HepG2 (cell line): ENCODE results near the gene KCTD15. TPM values are rescaled to one million over a fixed set of nuclear protein-coding genes. Genes with fewer than 3 reads are reported as not detected.
A peak's percentile ranks its signal among the peaks of the same experiment; 100 is the strongest.

ENCODE experiments used
- FOXJ3 ChIP-seq: sonication (generic); formaldehyde crosslinking; IDR thresholded peaks from 2 replicates; pipeline ENCODE4 v1.4.0; 2020; ENCODE audit warnings: missing genetic modification reagents, mild to moderate bottlenecking, borderline replicate concordance
- GMEB1 ChIP-seq: sonication (generic); formaldehyde crosslinking; IDR thresholded peaks from 2 replicates; pipeline ENCODE4 v1.5.1; 2020; ENCODE audit warnings: missing genetic modification reagents, mild to moderate bottlenecking, borderline replicate concordance
- GPBP1L1 ChIP-seq: sonication (generic); formaldehyde crosslinking; IDR thresholded peaks from 2 replicates; pipeline ENCODE4 v1.5.0; 2020; ENCODE audit warnings: mild to moderate bottlenecking, missing genetic modification reagents
- KDM3A ChIP-seq: IDR thresholded peaks from 2 replicates; pipeline ENCODE4 v1.6.1; 2018; ENCODE audit warnings: low read depth, missing compliant biosample characterization
- MAFF ChIP-seq: IDR thresholded peaks from 2 replicates; pipeline ENCODE4 v1.6.1; 2011; ENCODE audit warnings: low read depth, low read length, improper control_type of control experiment
- MLX ChIP-seq: IDR thresholded peaks from 2 replicates; pipeline ENCODE4 v1.6.1; 2016
- MTA3 ChIP-seq: sonication (generic); formaldehyde crosslinking; IDR thresholded peaks from 2 replicates; pipeline ENCODE4 v1.4.0; 2020; ENCODE audit warnings: missing genetic modification reagents
- MXD4 ChIP-seq: IDR thresholded peaks from 2 replicates; pipeline ENCODE4 v1.6.1; 2016; ENCODE audit warnings: mild to moderate bottlenecking, missing biosample characterization, missing genetic modification reagents
- NBN ChIP-seq: fragments of 450-650 bp; conservative IDR thresholded peaks from 2 replicates; pipeline ENCODE4 v1.6.1; 2017
- PAWR ChIP-seq: sonication (generic); formaldehyde crosslinking; IDR thresholded peaks from 2 replicates; pipeline ENCODE4 v1.4.0; 2020; ENCODE audit warnings: missing genetic modification reagents, mild to moderate bottlenecking, borderline replicate concordance
- PCBP2 ChIP-seq: fragments of 200-400 bp; formaldehyde crosslinking; optimal IDR thresholded peaks from 2 replicates; pipeline ENCODE3; 2018; ENCODE audit warnings: low read length, low read depth; ENCODE audit not compliant: poor library complexity, severe bottlenecking
- POLR2AphosphoS2 ChIP-seq: IDR thresholded peaks from 2 replicates; pipeline ENCODE4 v1.6.1; 2011; ENCODE audit warnings: low read depth, low read length, improper control_type of control experiment
- SAP130 ChIP-seq: IDR thresholded peaks from 2 replicates; pipeline ENCODE4 v1.6.1; 2016; ENCODE audit warnings: low read depth
- SNRNP70 ChIP-seq: fragments of 200-400 bp; formaldehyde crosslinking; IDR thresholded peaks from 2 replicates; pipeline ENCODE4 v1.6.1; 2017; ENCODE audit warnings: mild to moderate bottlenecking, low read depth, low read length, moderate library complexity
- WIZ ChIP-seq: sonication (generic); formaldehyde crosslinking; IDR thresholded peaks from 2 replicates; pipeline ENCODE4 v1.5.1; 2020; ENCODE audit warnings: mild to moderate bottlenecking, missing genetic modification reagents
- ZNF180 ChIP-seq: sonication (generic); formaldehyde crosslinking; IDR thresholded peaks from 2 replicates; pipeline ENCODE4 v1.4.0; 2020; ENCODE audit warnings: low read depth, missing genetic modification reagents, borderline replicate concordance
- ZNF232 ChIP-seq: sonication (generic); formaldehyde crosslinking; IDR thresholded peaks from 2 replicates; pipeline ENCODE4 v1.4.0; 2020; ENCODE audit warnings: missing genetic modification reagents, borderline replicate concordance
- ZNF282 ChIP-seq: fragments of 450-650 bp; IDR thresholded peaks from 2 replicates; pipeline ENCODE4 v1.6.1; 2018; ENCODE audit not compliant: partially characterized antibody
- ZNF296 ChIP-seq: sonication (generic); formaldehyde crosslinking; conservative IDR thresholded peaks from 2 replicates; pipeline ENCODE4 v1.5.0; 2020; ENCODE audit warnings: mild to moderate bottlenecking, missing genetic modification reagents
- ZNF326 ChIP-seq: sonication (generic); formaldehyde crosslinking; IDR thresholded peaks from 2 replicates; pipeline ENCODE4 v1.4.0; 2020; ENCODE audit warnings: missing genetic modification reagents, borderline replicate concordance
- ZNF44 ChIP-seq: sonication (generic); formaldehyde crosslinking; IDR thresholded peaks from 2 replicates; pipeline ENCODE4 v1.5.1; 2020; ENCODE audit warnings: mild to moderate bottlenecking, missing genetic modification reagents
- ZNF687 ChIP-seq: sonication (generic); formaldehyde crosslinking; IDR thresholded peaks from 2 replicates; pipeline ENCODE4 v1.5.1; 2020; ENCODE audit warnings: mild to moderate bottlenecking, missing genetic modification reagents, moderate library complexity
- ZNF709 ChIP-seq: sonication (generic); formaldehyde crosslinking; IDR thresholded peaks from 2 replicates; pipeline ENCODE4 v1.5.0; 2020; ENCODE audit warnings: mild to moderate bottlenecking, missing genetic modification reagents
- ZNF761 ChIP-seq: sonication (generic); formaldehyde crosslinking; conservative IDR thresholded peaks from 2 replicates; pipeline ENCODE4 v1.4.0; 2020; ENCODE audit warnings: mild to moderate bottlenecking, missing genetic modification reagents
- ZNF891 ChIP-seq: sonication (generic); formaldehyde crosslinking; IDR thresholded peaks from 2 replicates; pipeline ENCODE4 v1.5.0; 2020; ENCODE audit warnings: mild to moderate bottlenecking, missing genetic modification reagents
- polyA plus RNA-seq, 8 experiments: library from polyadenylated mRNA; depleted of rRNA in 3 of 8; stranded (reverse) in 7 of 8; unstranded in 1 of 8; fragments of >200 nt; fragmentation: Illumina TruSeq in 4 of 8; extraction: Trizol in 4 of 8; gene quantifications; 2 replicates each; pipeline versions ENCODE4 v1.2.1 to v1.2.3, GENCODE V29; 2011 to 2016; ENCODE audit warnings: low read depth in 4 of 8, missing spikeins in 1 of 8, mixed read lengths in 1 of 8; ENCODE audit not compliant: insufficient read depth in 1 of 8
- total RNA-seq, 5 experiments: library from RNA; depleted of rRNA; stranded (reverse); fragments of >200 nt; fragmentation: Illumina TruSeq; extraction: Trizol; gene quantifications; 2 replicates each; pipeline ENCODE4 v1.2.3, GENCODE V29; 2016; ENCODE audit warnings: low read depth in 1 of 5

KCTD15 gene
- total and polyA plus RNA-seq, 2 of the 13 experiments (the other 11 are each of a cell fraction or from before 2014, with no cell fraction given) = 13.2 to 16.7 TPM

GRCh38 chr19:33767898-33768413 lies 28.7 kb upstream of the KCTD15 start (continued):
- TF ChIP-seq FOXJ3 (CRISPR knock-in tag) = no peak
- no peak for TF ChIP-seq ZNF326 (CRISPR knock-in tag)
- TF ChIP-seq GPBP1L1 (CRISPR knock-in tag) = no peak
- peak; percentile 47; the same call in 1 of the 2 replicates for TF ChIP-seq SAP130
- TF ChIP-seq ZNF296 = 0 out of 2 replicates have a peak, but pooled peaks have one; percentile 48
- TF ChIP-seq ZNF180 (CRISPR knock-in tag) = no peak
- TF ChIP-seq NBN = no peak
- no peak for TF ChIP-seq MLX (CRISPR knock-in tag)
- no peak for TF ChIP-seq KDM3A
- no peak for TF ChIP-seq PAWR
- TF ChIP-seq MTA3 (CRISPR knock-in tag) = no peak
- TF ChIP-seq POLR2AphosphoS2 = no peak
- TF ChIP-seq ZNF282 = no peak
- no peak; the same call in 1 of the 2 replicates for TF ChIP-seq MXD4 (CRISPR knock-in tag)
- TF ChIP-seq MAFF = no peak
- TF ChIP-seq PCBP2 = no peak
- no peak for TF ChIP-seq ZNF687 (CRISPR knock-in tag)
- TF ChIP-seq ZNF232 (CRISPR knock-in tag) = peak; percentile 83; the same call in 1 of the 2 replicates
- TF ChIP-seq WIZ = peak; percentile 94
- TF ChIP-seq ZNF761 (CRISPR knock-in tag) = no peak
- no peak for TF ChIP-seq GMEB1 (CRISPR knock-in tag)
- TF ChIP-seq ZNF891 (CRISPR knock-in tag) = peak; percentile 44; the same call in 1 of the 2 replicates
- TF ChIP-seq ZNF44 (CRISPR knock-in tag) = no peak
- TF ChIP-seq SNRNP70 = no peak
- TF ChIP-seq ZNF709 (CRISPR knock-in tag) = 0 out of 2 replicates have a peak, but pooled peaks have one; percentile 36
